ENCODE results near the gene LITAF.

The LITAF gene

GRCh38 chr16:11550791-11551498, 35.8 kb downstream of the LITAF start:
- DNase-seq, result no peak

- DNase-seq, result no peak
These were observed 39.4 kb downstream of the LITAF start for GRCh38 chr16:11547118-11547916.

DNA sequence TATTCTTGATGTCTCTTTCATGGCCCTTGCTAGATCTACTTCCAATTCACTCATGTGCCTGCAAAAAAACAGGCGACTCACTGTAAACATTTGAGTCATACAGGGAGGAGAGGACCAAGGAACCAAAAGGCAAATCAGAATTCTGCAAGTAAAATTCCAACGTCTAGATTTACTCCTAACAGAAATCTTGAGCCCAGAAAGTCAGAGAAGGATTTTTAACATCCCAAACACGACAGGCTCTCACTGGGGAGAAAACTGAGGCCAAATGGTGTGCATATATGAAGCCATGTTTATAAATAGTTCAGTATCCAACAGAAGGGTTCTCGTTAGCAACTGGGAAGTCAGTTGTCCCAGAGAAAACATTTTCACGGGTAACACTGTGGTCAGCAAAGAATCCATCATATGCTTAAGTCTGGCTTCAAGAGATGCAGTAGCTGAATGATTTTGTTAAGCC, 40.1 kb downstream of the LITAF start:
- DNase-seq, result no peak

DNA sequence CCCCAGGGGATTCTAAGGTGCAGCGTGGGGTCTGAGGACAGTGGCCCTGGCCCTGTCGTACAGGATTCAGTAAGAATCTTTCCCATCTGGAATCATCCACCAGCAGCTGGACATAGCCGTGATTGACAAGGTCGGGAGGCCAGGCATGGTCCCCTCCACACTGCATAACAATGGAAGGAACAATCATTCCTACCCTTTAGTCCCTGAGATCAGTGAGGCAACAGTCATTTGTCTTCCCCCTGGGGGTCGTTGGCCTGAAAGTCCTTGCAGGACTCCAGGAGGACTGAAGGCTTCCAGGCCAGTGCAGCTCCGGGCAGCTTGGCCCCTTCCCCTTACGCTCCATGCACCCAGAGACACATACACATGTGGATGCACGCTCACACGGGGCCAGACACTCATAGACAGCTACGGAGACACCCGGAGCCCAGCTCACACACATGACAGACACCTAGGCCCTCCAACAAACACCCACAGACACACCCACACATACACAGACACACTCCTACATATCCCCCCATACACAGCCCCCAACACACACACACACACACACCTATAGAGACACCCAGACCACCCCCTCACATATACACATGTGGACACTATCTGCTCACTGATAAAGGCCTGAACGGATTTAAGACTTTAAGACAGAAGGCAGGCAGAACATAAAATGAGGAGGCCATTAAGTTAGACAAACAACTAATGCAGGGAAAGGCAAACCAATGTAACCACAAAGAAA, 42.9 kb downstream of the LITAF start:
- no peak for DNase-seq

DNA sequence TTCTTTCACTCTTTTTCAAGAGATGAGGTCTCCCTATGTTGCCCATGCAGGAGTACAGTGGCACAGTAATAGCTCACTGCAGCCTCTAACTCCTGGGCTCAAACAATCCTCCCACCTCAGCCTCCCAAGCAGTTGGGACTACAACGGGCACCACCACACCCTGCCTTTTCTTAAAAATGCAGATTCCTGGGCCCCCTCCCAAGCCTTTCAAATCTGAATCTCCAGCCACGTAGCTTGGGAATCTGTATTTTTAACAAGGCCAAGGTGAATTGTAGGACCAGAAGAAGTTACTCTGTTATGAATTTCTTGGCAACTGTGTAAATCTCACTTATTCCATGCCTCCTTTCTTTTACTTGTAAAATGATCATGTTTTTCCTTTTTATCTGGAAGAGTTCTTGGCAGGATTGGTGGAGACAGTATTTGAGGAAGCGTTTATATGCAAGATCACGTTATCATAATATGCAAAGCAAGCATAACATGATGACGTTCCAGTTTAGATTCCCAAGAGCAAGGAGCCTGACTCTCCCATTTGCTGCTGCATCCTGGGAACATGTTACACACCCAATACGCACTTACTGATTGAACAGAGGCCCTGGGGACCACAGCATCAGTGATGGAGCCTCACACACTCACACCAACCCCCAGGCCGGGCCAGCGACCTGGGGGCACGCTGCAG, 44.5 kb downstream of the LITAF start:
- no peak for DNase-seq

DNA sequence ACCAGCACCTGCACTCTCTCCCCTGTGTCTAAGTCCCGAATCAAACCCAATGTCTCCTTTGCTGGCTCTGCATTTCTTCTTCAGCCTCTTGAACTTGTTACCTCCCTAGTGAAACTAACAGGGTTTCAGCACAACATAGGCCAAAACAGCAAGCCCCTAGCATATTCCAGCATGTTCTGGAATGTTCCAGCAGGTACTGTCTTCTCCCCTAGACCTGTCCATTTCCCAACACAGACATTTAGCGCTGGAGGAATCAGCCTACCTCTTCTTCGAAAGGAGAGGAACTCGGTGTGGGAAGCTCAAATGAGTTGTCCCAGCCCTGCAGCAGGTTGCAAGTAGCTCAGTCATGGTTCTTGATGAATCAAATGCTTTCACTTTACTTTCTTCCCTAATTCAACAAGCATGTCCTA, 47.1 kb downstream of the LITAF start:
- no peak for DNase-seq

DNA sequence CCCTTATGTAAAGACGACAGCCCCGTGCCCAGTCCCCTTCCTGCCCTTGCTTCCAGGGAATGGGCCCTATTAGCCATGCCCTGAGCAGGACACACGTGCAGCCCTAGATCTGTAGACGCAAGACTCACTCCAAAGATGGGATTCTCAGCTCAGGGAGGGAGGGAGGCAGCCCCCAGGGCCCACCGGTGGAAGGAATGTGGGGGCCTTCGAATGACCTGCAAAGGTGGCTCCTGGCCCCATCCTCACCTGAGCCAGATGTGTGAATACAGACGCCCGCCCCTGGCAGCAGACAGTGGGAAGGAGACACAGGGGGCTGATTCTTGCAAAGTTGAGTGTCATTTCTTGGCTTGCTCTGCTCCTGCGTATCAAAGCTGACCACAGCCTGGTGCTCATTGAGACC, 47.8 kb downstream of the LITAF start:
- DNase-seq, result no peak

GRCh38 chr16:11536104-11536866, 50.4 kb downstream of the LITAF start:
- DNase-seq, result no peak

DNA sequence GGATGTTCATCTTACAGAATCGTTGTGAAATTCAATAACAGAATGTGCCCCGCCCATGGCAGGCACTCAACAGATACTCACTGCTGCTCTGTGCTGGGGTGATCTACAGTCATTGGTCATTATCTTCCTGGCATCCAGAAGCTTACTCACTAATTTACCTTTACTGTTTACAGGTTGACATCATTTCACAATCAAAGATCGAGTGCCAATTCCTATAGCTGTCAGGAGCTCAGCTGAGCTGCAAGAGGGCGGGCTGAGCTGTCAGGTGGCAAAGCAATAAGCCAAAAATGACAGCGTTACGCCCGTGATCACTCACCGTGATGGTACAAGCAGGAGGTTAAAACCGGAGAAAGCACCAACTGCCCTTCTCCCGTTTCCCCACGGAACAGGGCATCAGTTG, 51.2 kb downstream of the LITAF start:
- DNase-seq, result no peak

- DNase-seq, result no peak
These were observed 52.5 kb downstream of the LITAF start for GRCh38 chr16:11534262-11534661.

GRCh38 chr16:11533588-11533987, 53.1 kb downstream of the LITAF start:
- no peak for DNase-seq

- DNase-seq, result no peak
These were observed 56.4 kb downstream of the LITAF start for GRCh38 chr16:11530171-11530940.

- DNase-seq, result no peak
These were observed 57.4 kb downstream of the LITAF start for GRCh38 chr16:11529285-11529684.

DNA sequence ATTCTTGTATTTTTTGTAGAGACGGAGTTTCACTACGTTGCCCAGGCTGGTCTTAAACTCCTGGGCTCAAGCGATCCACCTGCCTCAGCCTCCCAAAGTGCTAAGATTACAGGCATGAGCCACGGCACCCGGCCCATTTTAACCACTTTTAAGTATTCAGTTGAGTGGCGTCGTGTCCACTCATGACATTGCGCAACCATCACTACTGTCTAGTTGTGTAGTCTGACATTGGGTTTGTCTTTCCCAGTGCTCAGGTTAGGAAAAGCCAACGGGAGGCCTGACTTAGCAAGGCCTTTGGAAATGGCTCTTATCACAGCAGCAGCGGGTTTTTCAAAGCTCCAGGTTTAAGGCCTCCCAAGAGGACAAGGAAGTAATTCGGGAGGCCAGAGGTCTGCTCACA, 58.7 kb downstream of the LITAF start:
- DNase-seq, result no peak

DNA sequence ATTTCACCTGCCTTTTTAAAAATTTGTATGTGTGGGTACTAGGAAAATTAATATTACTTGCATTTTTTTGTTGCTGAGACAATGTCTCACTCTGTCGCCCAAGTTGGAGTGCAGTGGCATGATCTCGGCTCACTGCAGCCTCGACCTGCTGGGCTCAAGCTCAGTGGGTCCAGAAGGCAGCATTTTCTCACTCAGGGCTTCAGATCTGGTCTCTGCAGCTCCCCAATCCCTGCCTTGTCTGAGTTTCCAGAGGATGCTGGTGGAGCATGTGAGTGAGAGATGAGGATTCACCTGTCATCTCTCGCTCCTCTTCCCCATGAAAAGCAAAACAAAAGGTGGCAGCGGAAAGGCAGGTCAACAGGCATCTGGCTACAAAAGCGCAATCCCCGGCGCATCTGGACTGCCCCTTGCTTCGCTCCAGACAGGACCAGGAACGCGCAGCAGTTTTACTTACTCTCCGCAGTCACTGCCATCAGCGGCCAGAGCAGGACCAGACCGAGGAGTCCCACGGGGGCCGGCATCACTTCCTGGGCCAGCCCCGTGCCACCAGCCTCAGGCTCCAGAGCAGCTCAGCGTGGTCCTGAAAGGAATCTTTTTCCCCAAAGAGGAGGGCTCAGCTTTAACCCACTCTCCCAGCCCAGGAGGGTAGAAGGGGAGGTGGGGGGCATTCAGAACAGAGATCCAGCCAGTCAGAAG, 59.9 kb downstream of the LITAF start:
- DNase-seq, result no peak

GRCh38 chr16:11524098-11524760, 62.5 kb downstream of the LITAF start:
- no peak for DNase-seq

- no peak for DNase-seq
These were observed 65.7 kb downstream of the LITAF start for GRCh38 chr16:11521055-11521454.

DNA sequence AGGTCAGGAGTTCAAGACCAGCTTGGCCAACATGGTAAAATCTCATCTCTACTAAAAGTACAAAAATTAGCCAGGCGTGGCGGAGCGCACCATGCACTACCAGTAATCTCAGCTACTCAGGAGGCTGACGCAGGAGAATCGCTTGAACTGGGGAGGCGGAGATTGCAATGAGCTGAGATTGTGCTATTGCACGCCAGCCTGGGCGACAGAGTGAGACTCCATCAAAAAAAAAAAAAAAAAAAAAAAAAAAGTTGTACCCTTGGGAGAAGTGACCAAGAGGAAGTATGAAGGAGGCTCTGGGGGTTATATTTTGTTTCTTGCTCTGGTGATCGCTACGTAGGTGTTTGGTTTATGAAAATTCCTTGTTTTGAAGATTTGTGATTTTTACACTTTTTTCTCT, 66.3 kb downstream of the LITAF start:
- no peak for DNase-seq

GRCh38 chr16:11517961-11518360, 68.8 kb downstream of the LITAF start:
- no peak for DNase-seq

All from CD4-positive, alpha-beta T cell treated with Interleukin-10 for 1 hour (primary cell).